RWPE1 (cell line): ENCODE results near the gene MCF2L.

ENCODE experiments used
- CTCF ChIA-PET: fragments of 350-600 bp; sonication (Branson Sonifier 250); formaldehyde crosslinking; extraction: SDS; loops from one replicate; lab custom pipeline; 2021; lab: Yijun Ruan, JAX
- POLR2A ChIA-PET: fragments of 400-600 bp; formaldehyde crosslinking; extraction: SDS; loops from one replicate; lab custom pipeline; 2020; ENCODE audit warnings: antibody characterized with exemption; ENCODE audit not compliant: low non-redundant PET; lab: Yijun Ruan, JAX
- DNase-seq: peaks from one replicate; pipeline ENCODE4 v3.0.0; 2012; ENCODE audit warnings: low spot score
- H3K27ac ChIP-seq: fragments of 450-650 bp; 2 replicates; pipeline ENCODE4 v1.5.1; 2017
- TF ChIP-seq, protein P1 (sequence below): fragments of 450-650 bp; conservative IDR thresholded peaks from 2 replicates; pipeline ENCODE4 v1.5.1; 2017; ENCODE audit warnings: low read depth, mild to moderate bottlenecking

Gene MCF2L

DNA sequence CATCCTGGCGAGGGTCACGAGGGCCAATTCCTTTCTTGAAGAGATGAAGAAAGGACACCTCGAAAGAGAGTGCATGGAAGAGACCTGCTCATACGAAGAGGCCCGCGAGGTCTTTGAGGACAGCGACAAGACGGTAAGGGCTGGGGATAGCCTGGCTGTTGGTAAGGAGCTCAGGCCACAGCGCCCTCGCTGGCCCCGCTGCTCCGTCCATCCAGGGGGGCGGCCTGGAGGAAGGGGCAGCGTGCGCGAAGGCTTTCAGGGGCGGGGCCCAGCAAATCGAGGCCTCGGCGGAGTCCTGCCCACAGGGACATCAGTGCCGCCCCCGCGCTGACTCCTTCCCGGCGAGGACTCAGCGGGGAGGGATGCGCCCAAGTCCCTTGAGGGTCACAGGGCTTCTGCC is 160.5 kb downstream of the MCF2L start:
- TF ChIP-seq, protein P1, sequence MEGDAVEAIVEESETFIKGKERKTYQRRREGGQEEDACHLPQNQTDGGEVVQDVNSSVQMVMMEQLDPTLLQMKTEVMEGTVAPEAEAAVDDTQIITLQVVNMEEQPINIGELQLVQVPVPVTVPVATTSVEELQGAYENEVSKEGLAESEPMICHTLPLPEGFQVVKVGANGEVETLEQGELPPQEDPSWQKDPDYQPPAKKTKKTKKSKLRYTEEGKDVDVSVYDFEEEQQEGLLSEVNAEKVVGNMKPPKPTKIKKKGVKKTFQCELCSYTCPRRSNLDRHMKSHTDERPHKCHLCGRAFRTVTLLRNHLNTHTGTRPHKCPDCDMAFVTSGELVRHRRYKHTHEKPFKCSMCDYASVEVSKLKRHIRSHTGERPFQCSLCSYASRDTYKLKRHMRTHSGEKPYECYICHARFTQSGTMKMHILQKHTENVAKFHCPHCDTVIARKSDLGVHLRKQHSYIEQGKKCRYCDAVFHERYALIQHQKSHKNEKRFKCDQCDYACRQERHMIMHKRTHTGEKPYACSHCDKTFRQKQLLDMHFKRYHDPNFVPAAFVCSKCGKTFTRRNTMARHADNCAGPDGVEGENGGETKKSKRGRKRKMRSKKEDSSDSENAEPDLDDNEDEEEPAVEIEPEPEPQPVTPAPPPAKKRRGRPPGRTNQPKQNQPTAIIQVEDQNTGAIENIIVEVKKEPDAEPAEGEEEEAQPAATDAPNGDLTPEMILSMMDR = no peak
- POLR2A ChIA-PET = no interaction called here
- CTCF ChIA-PET = no interaction called here
- no peak overlapping the region for H3K27ac ChIP-seq
- no peak for DNase-seq

DNA sequence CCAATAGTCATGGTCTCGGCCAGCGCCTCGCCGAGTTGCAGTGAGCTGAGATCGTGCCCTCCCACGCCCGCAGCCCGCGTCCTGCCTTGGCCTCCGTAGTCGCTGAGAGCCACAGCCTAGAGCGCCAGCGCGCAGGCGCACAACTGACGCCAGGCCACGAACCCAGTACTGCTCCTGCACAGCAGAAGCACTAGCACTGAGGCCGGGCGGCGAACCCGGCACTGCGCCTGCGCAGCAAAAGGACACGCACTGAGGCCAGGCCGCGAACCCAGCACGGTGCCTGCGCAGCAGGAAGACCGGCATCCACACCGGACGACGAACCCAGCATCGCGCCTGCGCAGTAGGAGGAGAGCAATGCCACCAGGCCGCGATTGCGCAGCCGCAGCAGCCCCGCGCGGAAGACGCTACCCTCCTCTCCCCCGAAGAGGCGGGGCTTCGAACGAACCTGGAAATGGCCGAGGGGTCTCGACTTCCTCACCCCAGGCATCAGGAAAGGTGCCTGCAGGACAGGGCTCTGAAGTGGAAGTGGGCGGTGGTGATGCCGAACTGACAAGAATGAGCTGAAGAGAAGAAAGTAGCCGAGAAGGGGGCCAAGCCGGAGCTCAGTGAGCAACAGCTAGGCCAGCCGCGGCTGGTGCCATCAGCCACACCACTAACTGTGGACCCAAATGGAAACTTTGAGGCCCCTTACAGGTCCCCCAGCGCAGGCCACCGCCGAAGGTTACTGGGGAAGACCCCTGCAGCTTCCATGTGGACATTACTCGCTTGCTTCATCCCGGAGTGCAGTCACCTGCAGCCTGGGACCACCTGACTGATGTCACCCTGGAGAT is 161.1 kb downstream of the MCF2L start:
- no peak overlapping the region for H3K27ac ChIP-seq
- no peak for DNase-seq
- TF ChIP-seq, protein P1 = no peak
- POLR2A ChIA-PET = no interaction called here
- CTCF ChIA-PET = no interaction called here

DNA sequence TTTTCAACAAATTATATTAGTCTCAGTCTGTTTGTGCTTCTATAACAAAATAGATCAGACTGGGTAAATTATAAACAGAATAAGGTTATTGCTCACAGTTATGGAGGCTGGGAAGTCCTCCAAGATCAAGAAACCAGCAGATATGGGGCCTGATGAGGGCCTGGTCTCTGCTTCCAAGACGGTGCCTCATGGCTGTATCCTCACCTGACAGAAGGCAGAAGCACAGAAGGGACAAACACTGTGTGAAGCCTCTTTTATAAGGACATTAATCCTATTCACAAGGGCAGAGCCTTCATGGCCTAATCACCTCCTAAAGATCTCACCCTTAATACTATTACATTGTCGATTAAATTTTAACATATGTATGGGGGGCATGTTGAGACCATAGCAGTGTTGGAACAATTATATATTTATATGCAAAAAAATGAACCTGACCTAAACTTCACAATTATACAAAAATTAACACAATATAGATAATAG is 166.3 kb downstream of the MCF2L start:
- DNase-seq = no peak

DNA sequence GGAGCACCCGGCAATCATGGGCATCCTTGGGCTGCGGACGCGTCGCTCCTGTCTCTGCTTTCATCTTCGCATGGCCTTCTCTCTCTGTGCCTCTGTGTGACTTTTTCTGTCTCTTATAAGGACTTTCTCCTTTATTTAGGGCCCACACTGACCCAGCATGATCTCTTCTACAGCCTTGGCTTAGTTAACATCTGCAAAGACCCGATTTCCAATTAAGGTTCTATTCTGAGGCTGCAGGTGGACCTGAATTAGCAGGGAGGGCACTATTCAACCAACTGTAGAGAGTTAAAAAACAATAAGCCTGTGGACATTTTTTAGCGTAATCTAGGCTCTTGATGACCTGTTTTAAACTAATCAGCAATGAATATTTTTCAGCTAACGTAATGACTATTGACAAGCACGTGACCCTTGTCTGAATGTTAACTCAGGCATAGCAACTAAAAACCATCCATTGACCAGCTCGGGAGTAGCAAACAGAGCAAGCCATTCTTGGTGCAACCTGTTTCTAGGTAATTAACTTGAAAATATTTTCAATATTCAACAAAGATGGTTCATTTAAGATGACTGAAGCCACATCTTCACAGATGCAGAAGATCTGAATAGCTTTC is 168.8 kb downstream of the MCF2L start:
- TF ChIP-seq, protein P1 = no peak
- ChIA-PET CTCF (no interaction called here), POLR2A (no interaction called here)
- no peak overlapping the region for H3K27ac ChIP-seq
- DNase-seq = no peak

More for the DNA sequence above, 166.3 kb downstream of the MCF2L start:
- TF ChIP-seq, protein P1 = no peak
- ChIA-PET POLR2A (no interaction called here), CTCF (no interaction called here)
- no peak overlapping the region for H3K27ac ChIP-seq

DNA sequence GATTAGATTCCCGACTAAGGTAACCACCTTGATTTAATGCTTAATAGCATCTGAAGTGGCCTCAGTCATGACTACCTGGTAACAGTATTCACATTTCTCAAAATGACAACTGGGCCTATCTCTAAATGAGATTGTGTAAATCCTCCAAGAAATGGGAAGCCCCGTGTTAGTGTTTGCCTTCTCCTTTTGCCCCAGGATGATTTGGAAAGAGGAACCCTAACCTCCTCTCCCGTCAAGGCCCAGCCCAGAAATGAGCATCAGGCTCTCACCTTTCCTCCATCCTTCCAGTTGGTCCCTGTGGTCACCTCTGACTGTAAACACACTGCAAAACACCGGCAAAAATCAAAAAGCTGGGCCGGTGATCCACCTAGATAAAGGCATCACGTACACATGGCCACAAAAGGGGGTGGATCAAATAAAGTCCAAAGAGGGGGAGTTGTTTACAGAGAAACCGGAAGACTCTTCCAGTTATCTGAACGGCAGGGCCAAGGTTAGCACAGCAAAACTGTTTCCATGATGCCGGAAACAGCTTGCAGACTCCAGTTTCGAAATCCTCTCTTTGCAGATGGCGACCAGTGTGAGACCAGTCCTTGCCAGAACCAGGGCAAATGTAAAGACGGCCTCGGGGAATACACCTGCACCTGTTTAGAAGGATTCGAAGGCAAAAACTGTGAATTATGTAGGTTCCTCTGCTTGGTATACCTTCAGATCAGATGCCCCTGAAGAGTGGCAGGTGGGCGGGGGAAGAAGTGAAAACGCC is 170.0 kb downstream of the MCF2L start:
- DNase-seq = no peak
- CTCF ChIA-PET = interaction anchor here (0.7 kb wide), 1 partner anchor 537 kb away, joined by 3 read pairs; no protein-coding TSS in a partner anchor
- TF ChIP-seq, protein P1 = no peak
- POLR2A ChIA-PET = no interaction called here
- H3K27ac ChIP-seq = no peak overlapping the region

DNA sequence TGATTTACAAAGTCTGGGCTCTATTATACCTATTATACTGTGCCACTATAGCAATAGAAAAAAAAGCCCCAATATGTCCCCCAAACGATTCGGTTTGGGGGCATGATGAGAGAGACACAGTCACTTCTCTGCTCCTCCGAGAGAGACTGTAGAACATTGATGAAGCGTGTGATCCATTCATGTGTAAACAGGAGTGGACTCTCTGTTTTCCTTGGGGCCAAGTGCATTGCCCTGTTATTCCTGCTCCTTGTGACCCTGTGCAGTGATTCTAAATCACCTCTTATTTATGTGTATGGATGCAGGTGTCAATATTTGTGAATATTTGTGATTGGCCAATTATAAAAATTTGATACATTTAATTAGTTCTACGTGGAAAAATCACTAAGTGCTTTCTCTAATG is 170.6 kb downstream of the MCF2L start:
- H3K27ac ChIP-seq = no peak overlapping the region
- CTCF ChIA-PET = no interaction called here
- TF ChIP-seq, protein P1 = no peak
- POLR2A ChIA-PET = no interaction called here
- no peak for DNase-seq
